GM12865 (cell line): ENCODE results near the gene HEATR5B.

Source experiments
- DNase-seq: peaks from one replicate; pipeline ENCODE4 v3.0.0; 2010; ENCODE audit warnings: low read depth
- H3K4me3 ChIP-seq: 2 replicates; pipeline ENCODE4 v1.5.1; 2011; ENCODE audit warnings: mild to moderate bottlenecking, low read depth, low read length, control low read depth
- CTCF ChIP-seq: IDR thresholded peaks from 2 replicates; pipeline ENCODE4 v1.5.1; 2011; ENCODE audit warnings: low read length, control low read depth, low read depth, inconsistent platforms; ENCODE audit not compliant: insufficient read depth; ENCODE audit errors: missing control alignments

HEATR5B gene

GRCh38 chr2:37110306-37111212 is 26.4 kb upstream of the HEATR5B start:
- H3K4me3 ChIP-seq = no peak overlapping the region
- no peak for TF ChIP-seq CTCF
- DNase-seq = no peak

GRCh38 chr2:37109523-37109922 is 25.4 kb upstream of the HEATR5B start:
- DNase-seq = no peak
- H3K4me3 ChIP-seq = no peak overlapping the region
- no peak for TF ChIP-seq CTCF

GRCh38 chr2:37105150-37105549 is 21.0 kb upstream of the HEATR5B start:
- no peak overlapping the region for H3K4me3 ChIP-seq
- TF ChIP-seq CTCF = no peak

DNA sequence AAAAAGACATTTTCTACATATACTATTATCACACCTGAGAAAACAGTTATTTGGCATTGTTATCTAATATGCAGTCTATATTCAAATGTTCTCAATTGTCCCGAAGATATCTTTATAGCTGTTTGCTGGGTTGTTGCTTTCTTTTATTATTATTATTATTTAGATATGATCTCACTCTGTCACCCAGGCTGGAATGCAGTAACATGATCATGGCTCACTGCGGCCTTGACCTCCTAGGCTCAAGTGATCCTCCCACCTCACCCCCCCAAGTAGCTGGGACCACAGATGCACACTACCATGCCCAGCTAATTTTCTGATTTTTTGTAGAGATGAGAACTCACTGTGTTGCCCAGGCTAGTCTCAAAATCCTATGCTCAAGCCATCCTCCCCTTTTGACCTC is 20.0 kb upstream of the HEATR5B start:
- no peak for TF ChIP-seq CTCF
- DNase-seq = no peak

More at GRCh38 chr2:37105150-37105549, 21.0 kb upstream of the HEATR5B start:
- no peak for DNase-seq

DNA sequence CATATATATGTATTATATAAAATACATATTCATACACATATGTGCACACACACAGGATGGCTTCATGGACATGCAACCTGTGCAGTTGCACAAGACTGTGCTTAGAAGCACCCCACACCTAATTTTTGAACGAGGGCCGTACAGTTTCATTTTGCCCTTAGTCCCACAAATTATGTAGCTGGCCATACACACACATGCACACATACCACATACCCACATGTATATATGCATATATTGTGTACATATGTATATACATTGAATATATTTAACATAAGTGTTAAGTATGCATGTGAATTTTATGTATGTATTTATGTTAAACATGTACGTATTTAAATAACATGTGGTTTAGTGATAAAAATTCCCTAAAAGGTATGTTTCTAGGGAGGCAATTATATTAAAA is 18.4 kb upstream of the HEATR5B start:
- no peak overlapping the region for H3K4me3 ChIP-seq
- DNase-seq = no peak
- TF ChIP-seq CTCF = no peak

More for the DNA sequence above, 20.0 kb upstream of the HEATR5B start:
- H3K4me3 ChIP-seq = no peak overlapping the region

GRCh38 chr2:37100054-37100453 is 15.9 kb upstream of the HEATR5B start:
- no peak overlapping the region for H3K4me3 ChIP-seq
- DNase-seq = no peak
- TF ChIP-seq CTCF = no peak
